H9 (cell line): ENCODE measurements around the gene GPC6. TPM values are rescaled to one million over a fixed set of nuclear protein-coding genes. Genes with fewer than 3 reads are reported as not detected.

Source experiments
- DNase-seq: peaks from one replicate; pipeline ENCODE4 v3.0.0-alpha.2; 2017
- H2AFZ ChIP-seq: one replicate; pipeline ENCODE4 v1.6.1; 2013; ENCODE audit warnings: mild to moderate bottlenecking, low read length, control low read depth, moderate library complexity
- H2AK5ac ChIP-seq: 2 replicates; pipeline ENCODE4 v1.6.1; 2013; ENCODE audit warnings: low read length, control low read depth, mixed read lengths; ENCODE audit not compliant: insufficient read length
- H2BK120ac ChIP-seq: one replicate; pipeline ENCODE4 v1.6.1; 2013; ENCODE audit warnings: low read depth, mild to moderate bottlenecking, low read length, control low read depth, inconsistent platforms; ENCODE audit not compliant: poor library complexity, severe bottlenecking
- H2BK12ac ChIP-seq: 2 replicates; pipeline ENCODE4 v1.6.1; 2013; ENCODE audit warnings: low read length, control low read depth, mixed read lengths, low read depth; ENCODE audit not compliant: insufficient read length
- H2BK15ac ChIP-seq: 2 replicates; pipeline ENCODE4 v1.6.1; 2013; ENCODE audit warnings: low read depth, low read length, control low read depth
- H2BK20ac ChIP-seq: one replicate; pipeline ENCODE4 v1.6.1; 2013; ENCODE audit warnings: low read depth, mild to moderate bottlenecking, low read length, control low read depth, inconsistent platforms; ENCODE audit not compliant: poor library complexity, severe bottlenecking
- H2BK5ac ChIP-seq: 2 replicates; pipeline ENCODE4 v1.6.1; 2013; ENCODE audit warnings: low read length, control low read depth, mixed read lengths; ENCODE audit not compliant: insufficient read length
- H3K14ac ChIP-seq: 2 replicates; pipeline ENCODE4 v1.6.1; 2013; ENCODE audit warnings: low read length, control low read depth; ENCODE audit not compliant: insufficient read depth
- H3K18ac ChIP-seq: 2 replicates; pipeline ENCODE4 v1.6.1; 2013; ENCODE audit warnings: low read depth, mild to moderate bottlenecking, mixed read lengths, low read length, control low read depth; ENCODE audit not compliant: insufficient read length
- H3K23ac ChIP-seq: 2 replicates; pipeline ENCODE4 v1.6.1; 2013; ENCODE audit warnings: low read length, control low read depth, mixed read lengths, low read depth; ENCODE audit not compliant: insufficient read length
- H3K23me2 ChIP-seq: 2 replicates; pipeline ENCODE4 v1.6.1; 2013; ENCODE audit warnings: low read depth, mild to moderate bottlenecking, mixed read lengths, low read length, control low read depth; ENCODE audit not compliant: insufficient read length, poor library complexity, severe bottlenecking
- H3K27ac ChIP-seq: 2 replicates; pipeline ENCODE4 v1.5.1; 2013; ENCODE audit warnings: low read length, control low read depth, mixed read lengths, low read depth; ENCODE audit not compliant: insufficient read length
- H3K27me3 ChIP-seq: 2 replicates; pipeline ENCODE4 v1.6.1; 2013; ENCODE audit warnings: low read length, control low read depth, inconsistent platforms; ENCODE audit not compliant: insufficient read depth
- H3K4ac ChIP-seq: 2 replicates; pipeline ENCODE4 v1.6.1; 2013; ENCODE audit warnings: low read depth, mild to moderate bottlenecking, control low read depth, inconsistent platforms, low read length, moderate library complexity
- H3K4me1 ChIP-seq: 2 replicates; pipeline ENCODE4 v1.6.1; 2013; ENCODE audit warnings: low read length, control low read depth, inconsistent platforms; ENCODE audit not compliant: insufficient read depth
- H3K4me2 ChIP-seq: 2 replicates; pipeline ENCODE4 v1.6.1; 2013; ENCODE audit warnings: low read length, control low read depth, mixed read lengths; ENCODE audit not compliant: insufficient read length, insufficient read depth
- H3K56ac ChIP-seq: 2 replicates; pipeline ENCODE4 v1.6.1; 2013; ENCODE audit warnings: low read depth, mild to moderate bottlenecking, mixed read lengths, low read length, control low read depth; ENCODE audit not compliant: insufficient read length
- H3K79me1 ChIP-seq: 2 replicates; pipeline ENCODE4 v1.6.1; 2013; ENCODE audit warnings: low read depth, mild to moderate bottlenecking, moderate library complexity, low read length, control low read depth, inconsistent platforms; ENCODE audit not compliant: insufficient read depth, poor library complexity, severe bottlenecking
- H3K79me2 ChIP-seq: 2 replicates; pipeline ENCODE4 v1.6.1; 2013; ENCODE audit warnings: low read length, control low read depth, inconsistent platforms; ENCODE audit not compliant: insufficient read depth
- H3K9ac ChIP-seq: 2 replicates; pipeline ENCODE4 v1.6.1; 2013; ENCODE audit warnings: low read length, control low read depth, mixed read lengths; ENCODE audit not compliant: insufficient read length; ENCODE audit errors: extremely low read depth
- H3K9me3 ChIP-seq: one replicate; pipeline ENCODE4 v1.6.1; 2013; ENCODE audit warnings: low read depth, low read length, inconsistent platforms; ENCODE audit not compliant: control insufficient read depth
- H3T11ph ChIP-seq: one replicate; pipeline ENCODE4 v1.6.1; 2013; ENCODE audit warnings: mild to moderate bottlenecking, low read length, control low read depth, inconsistent platforms
- H4K20me1 ChIP-seq: one replicate; pipeline ENCODE4 v1.6.1; 2013; ENCODE audit not compliant: control insufficient read depth, insufficient read length, insufficient read depth
- H4K5ac ChIP-seq: 2 replicates; pipeline ENCODE4 v1.6.1; 2013; ENCODE audit warnings: low read depth, mild to moderate bottlenecking, mixed read lengths, low read length, control low read depth; ENCODE audit not compliant: insufficient read length
- H4K8ac ChIP-seq: replicated peaks from 2 replicates; pipeline ENCODE4 v1.6.1; 2013; ENCODE audit warnings: low read length, control low read depth, mixed read lengths, low read depth; ENCODE audit not compliant: insufficient read length
- H4K91ac ChIP-seq: 2 replicates; pipeline ENCODE4 v1.6.1; 2013; ENCODE audit warnings: low read depth, mild to moderate bottlenecking, moderate library complexity, mixed read lengths, low read length, control low read depth; ENCODE audit not compliant: insufficient read length
- H3K27ac Mint-ChIP-seq, 3 experiments: 2 replicates in 2 of 3; 3 replicates in 1 of 3; pipeline ENCODE4 v1.8.0; 2020 to 2021; ENCODE audit warnings: mixed read lengths in 3 of 3, mild to moderate bottlenecking in 1 of 3, moderate library complexity in 1 of 3
- H3K27me3 Mint-ChIP-seq: 2 replicates; pipeline ENCODE4 v1.8.0; 2021; ENCODE audit warnings: low read depth, mild to moderate bottlenecking, moderate library complexity, mixed read lengths
- H3K36me3 Mint-ChIP-seq, 3 experiments: 2 replicates in 2 of 3; 3 replicates in 1 of 3; pipeline ENCODE4 v1.8.0; 2020 to 2021; ENCODE audit warnings: low read depth in 3 of 3, mixed read lengths in 3 of 3; ENCODE audit not compliant: insufficient read depth in 1 of 3
- H3K4me1 Mint-ChIP-seq, 2 experiments: 2 replicates each; pipeline ENCODE4 v1.8.0; 2020; ENCODE audit warnings: mixed read lengths in 2 of 2
- H3K4me3 Mint-ChIP-seq, 2 experiments: 2 replicates in 1 of 2; 3 replicates in 1 of 2; pipeline ENCODE4 v1.8.0; 2020 to 2021; ENCODE audit warnings: mild to moderate bottlenecking in 2 of 2, mixed read lengths in 2 of 2, moderate library complexity in 1 of 2
- H3K9me3 Mint-ChIP-seq, 2 experiments: 2 replicates in 1 of 2; 3 replicates in 1 of 2; pipeline ENCODE4 v1.8.0; 2020; ENCODE audit warnings: mild to moderate bottlenecking in 2 of 2, mixed read lengths in 2 of 2, moderate library complexity in 1 of 2
- CTCF ChIP-seq: fragments of 200-600 bp; sonication (generic); conservative IDR thresholded peaks from 3 replicates; pipeline ENCODE4 v1.8.0; 2021; ENCODE audit warnings: antibody characterized with exemption, mild to moderate bottlenecking
- WGBS: extraction: QIAGEN DNeasy Blood & Tissue Kit; methylation state at CpG from one replicate; pipeline ENCODE4 v1.1.7; 2013; ENCODE audit warnings: missing lambda C conversion rate, low lambda C conversion rate, mixed read lengths; ENCODE audit not compliant: insufficient read length; ENCODE audit errors: extremely low coverage; 5-methylcytosine and 5-hydroxymethylcytosine counted together
- total RNA-seq: library from RNA; stranded (reverse); gene quantifications from 2 replicates; pipeline ENCODE4 v1.2.1, GENCODE V29; 2021

Gene GPC6
- total RNA-seq, 1 experiment from 2014 or later, result 15.6 TPM

GRCh38 chr13:94020426-94020825 lies 793.8 kb downstream of the GPC6 start:
- no CpG with 5 or more reads among the region's 2 CpGs for WGBS
- H2AK5ac ChIP-seq, result no peak overlapping the region
- H3K27ac ChIP-seq, result no peak overlapping the region
- no peak overlapping the region for H3K4me3 Mint-ChIP-seq
- no peak overlapping the region for H2AFZ ChIP-seq
- H3K27me3 ChIP-seq, result no peaks in the 10 kb centered on the region
- no peak overlapping the region for H2BK12ac ChIP-seq
- H3K18ac ChIP-seq, result no peak overlapping the region
- no peak overlapping the region for H4K8ac ChIP-seq
- H3K36me3 Mint-ChIP-seq, result no peaks in the 10 kb centered on the region
- no peak overlapping the region for H3K4me2 ChIP-seq
- H3K56ac ChIP-seq, result no peak overlapping the region
- no peaks in the 10 kb centered on the region for H3K23me2 ChIP-seq
- H2BK20ac ChIP-seq, result no peak overlapping the region
- H3K27ac Mint-ChIP-seq, result no peak overlapping the region
- no peaks in the 10 kb centered on the region for H3K9me3 Mint-ChIP-seq
- no peak overlapping the region for H3K9ac ChIP-seq
- H2BK120ac ChIP-seq, result no peak overlapping the region
- no peaks in the 10 kb centered on the region for H3K4me1 ChIP-seq
- H3K14ac ChIP-seq, result no peak overlapping the region
- no peak overlapping the region for H3K23ac ChIP-seq
- H2BK15ac ChIP-seq, result no peak overlapping the region
- no peak for TF ChIP-seq CTCF
- no peaks in the 10 kb centered on the region for H3K9me3 ChIP-seq
- no peaks in the 10 kb centered on the region for H3K27me3 Mint-ChIP-seq
- H3T11ph ChIP-seq, result no peak overlapping the region
- no peak overlapping the region for H4K5ac ChIP-seq
- DNase-seq, result no peak
- H4K20me1 ChIP-seq, result no peaks in the 10 kb centered on the region
- no peak overlapping the region for H4K91ac ChIP-seq
- no peaks in the 10 kb centered on the region for H3K79me2 ChIP-seq
- H2BK5ac ChIP-seq, result no peak overlapping the region
- H3K4ac ChIP-seq, result no peak overlapping the region
- H3K4me1 Mint-ChIP-seq, result no peaks in the 10 kb centered on the region
- H3K79me1 ChIP-seq, result no peaks in the 10 kb centered on the region
